ENCODE data around the gene IFFO2.

- TF ChIP-seq, protein P1, sequence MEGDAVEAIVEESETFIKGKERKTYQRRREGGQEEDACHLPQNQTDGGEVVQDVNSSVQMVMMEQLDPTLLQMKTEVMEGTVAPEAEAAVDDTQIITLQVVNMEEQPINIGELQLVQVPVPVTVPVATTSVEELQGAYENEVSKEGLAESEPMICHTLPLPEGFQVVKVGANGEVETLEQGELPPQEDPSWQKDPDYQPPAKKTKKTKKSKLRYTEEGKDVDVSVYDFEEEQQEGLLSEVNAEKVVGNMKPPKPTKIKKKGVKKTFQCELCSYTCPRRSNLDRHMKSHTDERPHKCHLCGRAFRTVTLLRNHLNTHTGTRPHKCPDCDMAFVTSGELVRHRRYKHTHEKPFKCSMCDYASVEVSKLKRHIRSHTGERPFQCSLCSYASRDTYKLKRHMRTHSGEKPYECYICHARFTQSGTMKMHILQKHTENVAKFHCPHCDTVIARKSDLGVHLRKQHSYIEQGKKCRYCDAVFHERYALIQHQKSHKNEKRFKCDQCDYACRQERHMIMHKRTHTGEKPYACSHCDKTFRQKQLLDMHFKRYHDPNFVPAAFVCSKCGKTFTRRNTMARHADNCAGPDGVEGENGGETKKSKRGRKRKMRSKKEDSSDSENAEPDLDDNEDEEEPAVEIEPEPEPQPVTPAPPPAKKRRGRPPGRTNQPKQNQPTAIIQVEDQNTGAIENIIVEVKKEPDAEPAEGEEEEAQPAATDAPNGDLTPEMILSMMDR (IDR thresholded peaks at IDR 0.05) = no peak
- TF ChIP-seq POLR2A (IDR thresholded peaks at IDR 0.05) = no peak
- TF ChIP-seq EP300 (IDR thresholded peaks at IDR 0.05) = no peak
Observed at GRCh38 chr1:18943914-18944572, 12.4 kb downstream of the IFFO2 start.
